ENCODE results near the gene UBE2U. TPM values are rescaled to one million over a fixed set of nuclear protein-coding genes. Genes with fewer than 3 reads are reported as not detected.

UBE2U gene
- total and polyA plus RNA-seq, 10 of the 15 experiments (the other 5 are each of a cell fraction or from before 2014, with no cell fraction given): not detected

DNA sequence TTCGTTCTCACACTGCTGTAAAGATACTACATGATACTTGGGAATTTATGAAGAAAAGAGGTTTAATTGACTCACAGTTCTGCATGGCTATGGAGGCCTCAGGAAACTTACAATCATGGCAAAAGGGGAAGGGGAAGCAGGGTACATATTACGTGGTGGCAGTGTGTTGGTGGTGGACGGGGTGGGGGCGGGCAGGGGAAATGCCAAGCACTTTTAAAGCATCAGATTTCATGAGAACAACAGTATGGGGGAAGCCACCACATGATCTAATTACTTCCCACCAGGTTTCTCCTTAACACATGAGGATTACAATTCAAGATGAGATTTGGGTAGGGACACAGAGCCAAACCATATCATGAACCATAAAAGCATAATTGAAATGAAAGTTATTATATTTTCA, 88.5 kb downstream of the UBE2U start:
- H3K79me2 ChIP-seq (ENCODE audit: control insufficient read depth, insufficient read depth, low read length): no peaks in the 10 kb centered on the region
- H3K36me3 ChIP-seq (ENCODE audit: control insufficient read depth in 2 of 2, insufficient read depth in 2 of 2, low read length in 1 of 2): no peaks in the 10 kb centered on the region
- no peaks in the 10 kb centered on the region for H3K9me3 ChIP-seq (replicated peaks; ENCODE audit: control insufficient read depth, insufficient read depth, low read length)
- no peaks in the 10 kb centered on the region for H3K4me1 ChIP-seq (ENCODE audit: control insufficient read depth, insufficient read depth, low read length)
- in situ Hi-C loops (cut with MboI): no loop called here
- no peak overlapping the region for H3K4me2 ChIP-seq (ENCODE audit: control insufficient read depth, insufficient read depth)
- no peak for TF ChIP-seq ESRRA (IDR thresholded peaks at IDR 0.05; ENCODE audit: low read length)
- no peak for TF ChIP-seq IKZF2 (IDR thresholded peaks at IDR 0.05)
- TF ChIP-seq RAD21 (IDR thresholded peaks at IDR 0.05; ENCODE audit: insufficient read depth, low read depth, low read length): no peak
- TF ChIP-seq CBX3 (IDR thresholded peaks at IDR 0.05; ENCODE audit: borderline replicate concordance, low read depth): no peak
- no peak for TF ChIP-seq ZBTB4 (CRISPR knock-in tag; IDR thresholded peaks at IDR 0.05)
- TF ChIP-seq SKIL (IDR thresholded peaks at IDR 0.05; ENCODE audit: low read depth, poor library complexity, severe bottlenecking): no peak
- TF ChIP-seq, protein P1, sequence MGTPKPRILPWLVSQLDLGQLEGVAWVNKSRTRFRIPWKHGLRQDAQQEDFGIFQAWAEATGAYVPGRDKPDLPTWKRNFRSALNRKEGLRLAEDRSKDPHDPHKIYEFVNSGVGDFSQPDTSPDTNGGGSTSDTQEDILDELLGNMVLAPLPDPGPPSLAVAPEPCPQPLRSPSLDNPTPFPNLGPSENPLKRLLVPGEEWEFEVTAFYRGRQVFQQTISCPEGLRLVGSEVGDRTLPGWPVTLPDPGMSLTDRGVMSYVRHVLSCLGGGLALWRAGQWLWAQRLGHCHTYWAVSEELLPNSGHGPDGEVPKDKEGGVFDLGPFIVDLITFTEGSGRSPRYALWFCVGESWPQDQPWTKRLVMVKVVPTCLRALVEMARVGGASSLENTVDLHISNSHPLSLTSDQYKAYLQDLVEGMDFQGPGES (IDR thresholded peaks at IDR 0.05): no peak
- no peak for TF ChIP-seq TBL1XR1 (IDR thresholded peaks at IDR 0.05; ENCODE audit: low read depth, low read length)
- TF ChIP-seq SMC3 (IDR thresholded peaks at IDR 0.05; ENCODE audit: borderline replicate concordance, low read length): no peak
- no peak for TF ChIP-seq NR2C2 (IDR thresholded peaks at IDR 0.05; ENCODE audit: borderline replicate concordance, control insufficient read depth, insufficient read length, low read depth)
- TF ChIP-seq ZBED1 (IDR thresholded peaks at IDR 0.05; ENCODE audit: borderline replicate concordance): no peak
- TF ChIP-seq WRNIP1 (IDR thresholded peaks at IDR 0.05; ENCODE audit: borderline replicate concordance, low read depth, low read length): no peak
- no peak for TF ChIP-seq CHD1 (IDR thresholded peaks at IDR 0.05; ENCODE audit: low read depth, low read length)
- TF ChIP-seq HDAC2 (IDR thresholded peaks at IDR 0.05): no peak
- no peak for TF ChIP-seq HDGF (IDR thresholded peaks at IDR 0.05)
- no peak for TF ChIP-seq HCFC1 (IDR thresholded peaks at IDR 0.05; ENCODE audit: low read length)
- TF ChIP-seq ZZZ3 (IDR thresholded peaks at IDR 0.05; ENCODE audit: control insufficient read depth, insufficient read length, low read depth): no peak
- H4K20me1 ChIP-seq (ENCODE audit: control insufficient read depth, insufficient read depth): no peaks in the 10 kb centered on the region
- no peak for ATAC-seq
- H3K27me3 ChIP-seq (replicated peaks in 1 of 2; ENCODE audit: control insufficient read depth in 2 of 2, insufficient read depth in 2 of 2, low read length in 1 of 2): no peaks in the 10 kb centered on the region; a peak in 3 of 4 replicates
- no peak overlapping the region for H2AFZ ChIP-seq (ENCODE audit: control insufficient read depth, low read depth, low read length)
- 0% methylated on average over 4 of the region's 4 CpGs for WGBS (ENCODE audit: insufficient coverage, insufficient replicate concordance, low lambda C conversion rate, missing lambda C conversion rate)
- DNase-seq (ENCODE audit: low read depth, low spot score): no peak
- H3K9ac ChIP-seq (ENCODE audit: control insufficient read depth, insufficient read depth, low read length): no peak overlapping the region
- ChIA-PET CTCF (no interaction called here), POLR2A (no interaction called here), SMC1A (ENCODE audit: uncharacterized antibody, unreplicated experiment) (no interaction called here), RAD21 (ENCODE audit: unreplicated experiment) (no interaction called here)
- no peak overlapping the region for H3K4me3 ChIP-seq
- intact Hi-C loops (cut with micrococcal nuclease; ENCODE audit: unreplicated experiment): no loop called here
- FAIRE-seq: no peak
- H3K27ac ChIP-seq (ENCODE audit: control insufficient read depth, insufficient read depth): no peak overlapping the region
- BruUV-seq (replicated peaks): no TSS peak

Data from GM12878 (cell line).